Endothelial cell (in vitro differentiated cells): ENCODE measurements around the gene AS3MT. TPM values are rescaled to one million over a fixed set of nuclear protein-coding genes. Genes with fewer than 3 reads are reported as not detected.

Experiments
- DNase-seq: peaks from one replicate; pipeline ENCODE4 v3.0.0; 2021; ENCODE audit warnings: low spot score
- H3K27ac Mint-ChIP-seq: one replicate; pipeline ENCODE4 v1.8.0; 2021; ENCODE audit warnings: mixed read lengths, inconsistent platforms; ENCODE audit not compliant: unreplicated experiment
- H3K27me3 Mint-ChIP-seq: one replicate; pipeline ENCODE4 v1.8.0; 2021; ENCODE audit warnings: mild to moderate bottlenecking, moderate library complexity, mixed read lengths, inconsistent platforms; ENCODE audit not compliant: unreplicated experiment
- H3K36me3 Mint-ChIP-seq: one replicate; pipeline ENCODE4 v1.8.0; 2021; ENCODE audit warnings: mild to moderate bottlenecking, low read depth, mixed read lengths, inconsistent platforms; ENCODE audit not compliant: unreplicated experiment
- H3K4me1 Mint-ChIP-seq: one replicate; pipeline ENCODE4 v1.8.0; 2021; ENCODE audit warnings: mild to moderate bottlenecking, mixed read lengths, inconsistent platforms; ENCODE audit not compliant: unreplicated experiment
- H3K4me3 Mint-ChIP-seq: one replicate; pipeline ENCODE4 v1.8.0; 2021; ENCODE audit warnings: mild to moderate bottlenecking, mixed read lengths, inconsistent platforms; ENCODE audit not compliant: unreplicated experiment
- H3K9me3 Mint-ChIP-seq: one replicate; pipeline ENCODE4 v1.8.0; 2021; ENCODE audit warnings: mixed read lengths, inconsistent platforms; ENCODE audit not compliant: unreplicated experiment
- total RNA-seq: library from RNA; stranded (reverse); fragmentation: NEBNext Ultra II Directional; extraction: Animal tissue kit (Norgen Biotek cat#: 25700); gene quantifications from one replicate; pipeline ENCODE4 v1.2.1, GENCODE V29; 2021; ENCODE audit not compliant: unreplicated experiment
- TF ChIP-seq, protein P1 (sequence below): fragments of 200-600 bp; sonication (generic); IDR thresholded peaks from one replicate; pipeline ENCODE4 v1.5.0; 2021; ENCODE audit warnings: antibody characterized with exemption; ENCODE audit not compliant: unreplicated experiment

AS3MT gene
- total RNA-seq, 1 donor from 2014 or later = 1.4 TPM

DNA sequence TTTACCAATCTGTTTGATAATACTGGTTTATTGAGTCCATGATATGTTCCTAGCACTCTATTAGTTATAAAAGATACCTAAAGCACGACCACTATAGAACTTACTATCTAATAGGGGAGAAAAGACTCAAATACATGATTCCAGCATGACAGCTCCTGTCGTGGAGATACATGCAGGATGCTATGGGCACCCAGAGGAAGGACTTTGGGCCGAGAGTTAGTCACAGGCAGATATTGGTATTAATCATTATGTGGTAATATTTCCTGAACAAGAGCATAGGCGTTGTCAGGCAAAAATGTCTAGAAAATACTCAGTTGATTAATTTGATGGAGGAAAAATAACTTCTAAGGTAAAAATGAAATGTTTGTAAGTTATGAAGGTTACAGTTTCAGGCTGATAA, 80.6 kb downstream of the AS3MT start:
- H3K27ac Mint-ChIP-seq = no peak overlapping the region
- no peaks in the 10 kb centered on the region for H3K27me3 Mint-ChIP-seq
- no peak for DNase-seq
- H3K9me3 Mint-ChIP-seq = no peaks in the 10 kb centered on the region
- H3K4me1 Mint-ChIP-seq = peaks cover 6% of the 10 kb centered on the region
- no peak overlapping the region for H3K4me3 Mint-ChIP-seq
- no peaks in the 10 kb centered on the region for H3K36me3 Mint-ChIP-seq
- TF ChIP-seq, protein P1, sequence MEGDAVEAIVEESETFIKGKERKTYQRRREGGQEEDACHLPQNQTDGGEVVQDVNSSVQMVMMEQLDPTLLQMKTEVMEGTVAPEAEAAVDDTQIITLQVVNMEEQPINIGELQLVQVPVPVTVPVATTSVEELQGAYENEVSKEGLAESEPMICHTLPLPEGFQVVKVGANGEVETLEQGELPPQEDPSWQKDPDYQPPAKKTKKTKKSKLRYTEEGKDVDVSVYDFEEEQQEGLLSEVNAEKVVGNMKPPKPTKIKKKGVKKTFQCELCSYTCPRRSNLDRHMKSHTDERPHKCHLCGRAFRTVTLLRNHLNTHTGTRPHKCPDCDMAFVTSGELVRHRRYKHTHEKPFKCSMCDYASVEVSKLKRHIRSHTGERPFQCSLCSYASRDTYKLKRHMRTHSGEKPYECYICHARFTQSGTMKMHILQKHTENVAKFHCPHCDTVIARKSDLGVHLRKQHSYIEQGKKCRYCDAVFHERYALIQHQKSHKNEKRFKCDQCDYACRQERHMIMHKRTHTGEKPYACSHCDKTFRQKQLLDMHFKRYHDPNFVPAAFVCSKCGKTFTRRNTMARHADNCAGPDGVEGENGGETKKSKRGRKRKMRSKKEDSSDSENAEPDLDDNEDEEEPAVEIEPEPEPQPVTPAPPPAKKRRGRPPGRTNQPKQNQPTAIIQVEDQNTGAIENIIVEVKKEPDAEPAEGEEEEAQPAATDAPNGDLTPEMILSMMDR = no peak

DNA sequence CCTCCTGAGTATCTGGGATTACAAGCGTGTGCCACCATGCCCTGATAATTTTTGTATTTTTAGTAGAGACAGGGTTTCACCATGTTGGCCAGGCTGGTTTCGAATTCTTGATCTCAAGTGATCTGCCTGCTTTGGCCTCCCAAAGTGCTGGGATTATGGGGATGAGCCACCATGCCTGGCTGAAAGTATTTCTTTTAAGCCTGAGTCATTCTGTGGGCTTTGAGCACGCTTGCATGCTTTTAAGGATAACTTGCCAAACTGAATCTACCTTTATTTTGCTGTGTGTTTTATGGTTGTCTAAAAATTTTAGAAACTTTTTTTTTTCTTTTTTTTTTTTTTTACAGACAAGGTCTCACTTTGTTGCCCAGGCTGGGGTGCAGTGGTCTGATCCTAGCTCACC, 82.0 kb downstream of the AS3MT start:
- TF ChIP-seq, protein P1 = no peak
- H3K4me1 Mint-ChIP-seq = no peaks in the 10 kb centered on the region
- H3K36me3 Mint-ChIP-seq = no peaks in the 10 kb centered on the region
- no peak for DNase-seq
- no peaks in the 10 kb centered on the region for H3K9me3 Mint-ChIP-seq
- no peak overlapping the region for H3K4me3 Mint-ChIP-seq
- no peak overlapping the region for H3K27ac Mint-ChIP-seq
- H3K27me3 Mint-ChIP-seq = no peaks in the 10 kb centered on the region

Other genes starting within 250 kb of the AS3MT start
- 219 TPM for gene TRIM8, start 225.0 kb upstream of the AS3MT start, total RNA-seq
- 9.0 TPM for gene ARL3, start 155.1 kb upstream of the AS3MT start, total RNA-seq
- 6.3 TPM for gene SFXN2, start 154.8 kb upstream of the AS3MT start, total RNA-seq
- 49.4 TPM for gene WBP1L, start 125.5 kb upstream of the AS3MT start, total RNA-seq
- not detected for gene CYP17A1, start 32.1 kb upstream of the AS3MT start, total RNA-seq
- gene BORCS7, start 15.2 kb upstream of the AS3MT start, total RNA-seq = 10.7 TPM
- 4.6 TPM for gene CNNM2, start 48.8 kb downstream of the AS3MT start, total RNA-seq